HG03025 (cell line): ENCODE results near the gene KLHDC8B.
"Not testable (repeated sequence)": the region's sequence is repeated elsewhere in the genome, so short reads cannot be mapped to it uniquely, and the experiment has no call there.

Experiments
- ATAC-seq: cut with Tn5 transposase; IDR thresholded peaks from one replicate; pipeline ENCODE4 v1.9.1; 2021; ENCODE audit warnings: mild to moderate bottlenecking, moderate library complexity; ENCODE audit not compliant: unreplicated experiment, low FRiP score

The KLHDC8B gene

DNA sequence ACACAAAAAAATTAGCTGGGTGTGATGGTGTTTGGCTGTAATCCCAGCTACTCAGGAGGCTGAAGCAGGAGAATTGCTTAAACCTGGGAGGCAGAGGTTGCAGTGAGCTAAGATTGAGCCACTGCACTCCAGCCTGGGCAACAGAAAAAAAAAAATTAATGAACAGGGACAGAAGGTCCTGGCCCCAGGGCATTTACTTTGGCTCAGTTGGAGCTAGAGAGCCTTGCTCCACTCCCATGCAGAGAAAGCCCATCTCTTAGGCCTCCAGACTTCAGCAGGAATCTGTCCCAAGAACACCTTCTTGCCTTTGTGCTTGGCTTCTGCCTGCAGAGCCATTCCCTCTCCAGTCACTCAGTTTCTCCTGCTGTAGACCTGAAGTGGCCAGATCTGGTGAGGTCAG is 8.7 kb downstream of the KLHDC8B start:
- no peak for ATAC-seq

GRCh38 chr3:49181351-49181750 is 10.0 kb downstream of the KLHDC8B start:
- ATAC-seq = no peak

- no peak for ATAC-seq
Measured at GRCh38 chr3:49182682-49183081, 11.3 kb downstream of the KLHDC8B start.

DNA sequence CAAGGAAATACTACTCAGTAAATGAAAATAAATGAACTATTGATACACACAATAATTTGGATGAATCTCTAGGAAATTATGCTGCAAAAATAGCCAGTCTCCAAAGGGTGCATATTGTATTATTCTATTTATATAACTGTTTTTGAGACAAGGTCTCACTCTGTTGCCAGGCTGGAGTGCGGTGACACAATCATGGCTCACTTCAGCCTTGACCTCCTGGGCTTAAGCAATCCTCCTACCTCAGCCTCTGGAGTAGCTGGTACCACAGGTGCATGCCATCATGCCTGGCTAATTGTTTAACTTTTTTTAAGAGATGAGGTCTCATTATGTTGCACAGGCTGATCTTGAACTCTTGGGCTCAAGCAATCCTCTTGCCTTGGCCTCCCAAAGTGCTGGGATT is 12.5 kb downstream of the KLHDC8B start:
- no peak for ATAC-seq

DNA sequence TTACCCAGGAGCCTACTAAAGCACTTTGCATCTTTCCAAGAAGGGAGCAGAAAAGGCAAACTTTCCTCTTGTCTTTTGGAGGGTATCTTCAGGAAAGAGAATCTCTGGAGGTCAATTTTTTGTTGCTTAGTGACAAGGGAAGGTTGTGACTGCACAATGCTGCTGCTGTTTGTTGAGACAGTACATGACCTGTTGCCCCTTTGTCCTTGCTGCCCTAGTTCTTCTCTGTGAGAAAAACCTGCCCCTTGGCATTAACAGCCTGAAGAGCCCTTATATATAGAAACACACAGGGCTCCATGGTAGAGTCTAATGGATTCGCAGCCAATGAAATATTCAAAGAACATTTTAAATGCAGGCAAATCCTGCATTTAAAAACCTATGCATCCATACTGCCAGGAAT is 20.3 kb downstream of the KLHDC8B start:
- no peak for ATAC-seq

DNA sequence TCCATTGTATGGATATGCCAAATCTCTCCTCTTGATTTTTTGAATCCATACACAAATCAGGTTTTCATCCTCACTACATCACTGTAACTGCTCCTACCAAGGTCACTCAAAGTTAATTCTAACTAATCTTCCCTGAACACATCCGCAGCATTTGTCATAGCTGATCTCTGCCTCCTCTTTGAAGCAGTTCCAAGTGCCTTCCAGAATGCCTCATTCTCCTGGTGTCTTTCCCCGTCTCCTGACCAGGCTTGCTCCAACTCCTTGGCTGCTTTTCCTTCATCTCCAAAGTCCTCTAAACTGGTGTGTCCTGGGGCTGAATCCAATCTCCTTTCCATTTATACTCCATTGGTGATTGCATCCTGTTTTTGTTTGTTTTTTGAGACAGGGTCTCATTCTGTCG is 26.8 kb downstream of the KLHDC8B start:
- ATAC-seq = no peak

GRCh38 chr3:49198611-49199230 is 27.3 kb downstream of the KLHDC8B start:
- ATAC-seq = no peak

DNA sequence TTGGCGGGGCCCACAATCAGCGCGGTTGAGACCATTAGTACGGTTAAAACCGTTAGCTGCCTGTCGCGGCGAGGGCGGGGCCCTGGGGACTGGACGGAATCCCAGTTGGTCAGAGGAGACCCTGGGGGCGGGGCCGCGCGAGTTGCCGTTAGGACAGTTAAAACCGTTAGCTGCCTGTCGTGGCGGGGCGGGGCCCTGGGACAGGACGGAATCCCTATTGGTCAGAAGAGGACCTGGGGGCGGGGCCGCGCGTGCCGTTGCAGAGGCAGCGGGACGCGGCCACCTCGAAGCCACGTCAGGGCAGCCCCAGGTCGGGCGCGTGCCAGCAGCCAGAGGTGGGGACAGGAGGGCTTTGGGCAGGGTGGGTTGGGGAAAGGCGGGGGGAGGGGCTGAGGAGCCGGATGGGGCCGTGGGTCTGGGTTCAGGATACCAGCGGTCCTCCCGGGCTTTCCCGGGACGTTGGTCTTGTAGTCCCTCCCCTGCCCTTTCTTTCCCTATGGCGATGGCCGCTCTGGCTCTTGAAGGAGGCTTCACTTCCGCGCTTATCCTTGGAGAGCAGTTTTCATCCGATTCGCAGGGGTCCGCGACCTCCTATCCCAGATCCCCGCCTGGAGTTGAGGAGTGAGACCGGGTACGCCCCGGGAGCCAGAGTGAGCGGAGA is 28.0 kb downstream of the KLHDC8B start:
- ATAC-seq = no peak

DNA sequence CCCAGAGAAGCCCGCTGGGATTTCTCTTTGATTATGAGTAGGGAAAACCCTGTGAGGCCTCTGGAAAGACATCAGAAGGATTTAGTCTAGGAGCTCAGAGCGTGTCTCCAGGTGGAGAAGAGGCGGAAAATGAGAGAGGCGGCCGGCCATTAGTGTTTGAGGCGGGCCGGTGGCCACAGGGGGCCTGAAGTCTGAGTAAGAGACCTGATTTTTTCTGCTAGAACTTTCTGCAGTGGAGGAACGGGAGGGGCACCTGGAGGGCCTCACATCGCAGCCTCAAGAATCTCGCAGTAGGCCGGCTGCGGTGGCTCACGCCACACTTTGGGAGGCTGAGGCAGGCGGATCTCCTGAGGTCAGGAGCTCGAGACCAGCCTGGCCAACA is 28.5 kb downstream of the KLHDC8B start:
- ATAC-seq = no peak

GRCh38 chr3:49213541-49213943 is 42.1 kb downstream of the KLHDC8B start:
- no peak for ATAC-seq

- no peak for ATAC-seq
Measured at GRCh38 chr3:49213998-49214397, 42.6 kb downstream of the KLHDC8B start.

GRCh38 chr3:49216687-49217086 is 45.3 kb downstream of the KLHDC8B start:
- not testable (repeated sequence) for ATAC-seq

DNA sequence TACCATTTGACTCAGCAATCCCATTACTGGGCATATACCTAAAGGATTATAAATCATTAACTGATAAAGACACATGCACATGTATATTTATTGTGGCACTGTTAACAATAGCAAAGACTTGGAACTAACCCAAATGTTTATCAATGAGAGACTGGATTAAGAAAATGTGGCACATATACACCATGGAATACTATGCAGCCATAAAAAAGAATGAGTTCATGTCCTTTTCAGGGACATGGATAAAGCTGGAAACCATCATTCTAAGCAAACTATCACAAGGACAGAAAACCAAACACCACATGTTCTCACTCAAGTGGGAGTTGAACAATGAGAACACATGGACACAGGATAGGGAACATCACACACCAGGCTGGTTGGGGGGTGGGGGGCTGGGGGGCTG is 45.7 kb downstream of the KLHDC8B start:
- not testable (repeated sequence) for ATAC-seq

DNA sequence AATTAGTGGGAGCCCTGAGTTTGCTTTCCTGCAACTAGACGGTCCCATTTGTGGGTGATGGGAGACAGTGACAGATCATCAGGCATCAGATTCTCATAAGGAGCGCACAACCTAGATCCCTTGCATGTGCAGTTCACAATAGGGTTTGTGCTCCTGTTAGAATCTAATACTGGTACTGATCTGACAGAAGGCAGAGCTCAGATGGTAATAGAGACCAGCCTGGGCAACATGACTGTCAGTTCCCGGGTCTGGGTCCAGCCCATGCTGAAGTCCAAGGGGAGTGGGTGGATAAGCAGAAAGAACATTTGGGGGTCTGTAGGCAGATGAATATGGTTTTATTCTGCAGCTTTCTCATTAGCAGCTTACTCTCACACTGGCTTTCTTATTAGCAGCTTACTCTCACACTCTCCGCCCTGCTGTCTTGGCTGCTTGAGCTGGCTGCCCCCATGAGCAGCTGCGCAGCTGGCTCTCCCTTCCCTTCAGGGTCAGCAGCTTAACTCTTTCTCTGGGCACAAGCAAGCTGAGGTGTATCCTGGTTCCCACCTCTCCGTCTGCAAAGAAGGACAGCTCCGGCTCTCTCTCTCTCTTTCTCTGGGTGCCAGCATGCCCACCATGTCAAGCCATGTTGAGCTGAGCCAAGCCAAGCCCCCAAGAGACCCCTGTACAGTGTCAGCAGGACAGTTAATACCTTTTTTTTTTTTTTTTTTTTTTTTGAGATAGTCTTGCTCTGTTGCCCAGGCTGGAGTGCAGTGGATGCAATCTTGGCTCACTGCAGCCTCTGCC is 46.5 kb downstream of the KLHDC8B start:
- ATAC-seq = no peak

DNA sequence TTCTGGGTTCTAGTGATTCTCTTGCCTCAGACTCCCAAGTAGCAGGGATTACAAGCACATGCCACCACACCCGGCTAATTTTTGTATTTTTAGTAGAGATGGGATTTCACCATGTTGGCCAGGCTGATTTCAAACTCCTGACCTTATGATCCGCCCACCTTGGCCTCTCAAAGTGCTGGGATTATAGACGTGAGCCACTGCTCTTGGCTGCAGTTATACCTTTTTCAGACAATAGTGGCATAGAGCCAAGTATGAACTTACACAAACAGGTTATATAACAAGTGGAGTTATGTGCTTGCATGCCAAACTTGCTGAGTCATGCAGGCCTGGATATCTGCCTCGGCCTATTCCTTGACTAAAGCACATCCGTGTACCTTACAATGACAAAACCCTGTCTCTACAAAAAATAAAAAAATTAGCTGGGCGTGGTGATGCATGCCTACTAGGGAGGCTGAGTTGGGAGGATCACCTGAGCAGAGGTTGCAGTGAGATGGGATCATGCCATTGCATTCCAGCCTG is 47.1 kb downstream of the KLHDC8B start:
- ATAC-seq = not testable (repeated sequence)

DNA sequence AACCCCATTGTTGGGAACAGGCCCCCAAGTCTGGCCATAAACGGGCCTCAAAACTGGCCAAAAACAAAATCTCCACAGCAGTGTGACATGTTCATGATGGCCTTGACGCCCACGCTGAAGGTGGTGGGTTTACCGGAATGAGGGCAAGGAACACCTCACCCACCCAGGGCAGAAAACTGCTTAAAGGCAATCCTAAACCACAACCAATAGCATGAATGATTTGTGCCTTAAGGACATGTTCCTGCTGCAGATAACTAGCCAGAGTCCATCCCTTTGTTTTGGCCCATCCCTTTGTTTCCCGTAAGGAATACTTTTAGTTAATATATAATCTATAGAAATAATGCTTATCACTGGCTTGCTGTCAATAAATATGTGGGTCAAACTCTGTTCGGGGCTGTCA is 47.7 kb downstream of the KLHDC8B start:
- no peak for ATAC-seq

DNA sequence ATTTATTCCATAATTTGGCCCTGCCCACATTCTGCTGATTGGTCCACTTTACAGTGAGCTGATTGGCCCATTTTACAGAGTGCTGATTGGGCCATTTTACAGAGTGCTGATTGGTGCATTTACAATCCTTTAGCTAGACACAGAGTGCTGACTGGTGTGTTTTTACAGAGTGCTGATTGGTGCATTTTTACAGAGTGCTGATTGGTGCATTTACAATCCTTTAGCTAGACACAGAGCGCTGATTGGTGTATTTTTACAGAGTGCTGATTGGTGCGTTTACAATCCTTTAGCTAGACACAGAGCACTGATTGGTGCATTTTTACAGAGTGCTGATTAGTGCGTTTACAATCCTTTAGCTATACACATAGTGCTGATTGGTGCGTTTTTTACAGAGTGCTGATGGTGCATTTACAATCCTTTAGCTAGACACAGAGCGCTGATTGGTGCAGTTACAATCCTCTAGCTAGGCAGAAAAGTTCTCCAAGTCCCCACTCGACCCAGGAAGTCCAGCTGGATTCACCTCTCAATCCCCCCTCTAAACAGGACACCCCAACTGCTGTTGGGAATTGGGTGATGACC is 49.7 kb downstream of the KLHDC8B start:
- not testable (repeated sequence) for ATAC-seq

GRCh38 chr3:49222002-49222401 is 50.6 kb downstream of the KLHDC8B start:
- no peak for ATAC-seq
